ENCODE measurements around the gene MRPL34. TPM values are rescaled to one million over a fixed set of nuclear protein-coding genes. Genes with fewer than 3 reads are reported as not detected.

The MRPL34 gene
- total RNA-seq, 4 donors from 2014 or later = 95.0 to 175 (median 113) TPM

- Histone ChIP-seq H3K9me3 (no peaks in the 10 kb centered on the region), H3K27ac (peak overlapping the region in 3 of 4 donors; percentile 76 to 83 (median 79)), H3K4me1 (peaks cover 0 to 55% (median 30%) of the 10 kb centered on the region in 3 donors), H3K27me3 (peaks cover 28% of the 10 kb centered on the region), H3K36me3 (peaks cover 0 to 23% of the 10 kb centered on the region in 2 donors), H3K4me3 (peak overlapping the region; percentile 74 to 84)
- ATAC-seq = no peak
- WGBS, 2 donors (ENCODE audit: low coverage in 1 of 2) = 48% methylated on average over 5 of the region's 52 CpGs; no CpG with 5 or more reads in 1 of the 2 donors
- no peak for TF ChIP-seq CTCF (IDR thresholded peaks at IDR 0.05)
- TF ChIP-seq EP300 (IDR thresholded peaks at IDR 0.05) = no peak
- no peak for TF ChIP-seq POLR2A (IDR thresholded peaks at IDR 0.05)
- no peak for TF ChIP-seq POLR2AphosphoS5 (IDR thresholded peaks at IDR 0.05)
Measured at GRCh38 chr19:17333611-17334413, 28.1 kb downstream of the MRPL34 start.

GRCh38 chr19:17334414-17335409, 29.0 kb downstream of the MRPL34 start, which contains the start of gene ANO8:
Gene ANO8, minus strand, starts transcription at chr19:17334855. Its CDS starts 185 bp downstream, at chr19:17334670.
- H3K27ac ChIP-seq = peak within 1 kb of the TSS in 3 of 4 donors; percentile 76 to 83 (median 79)
- peaks cover 19% of the 10 kb centered on the region for H3K27me3 ChIP-seq
- H3K4me1 ChIP-seq = peaks cover 0 to 50% (median 24%) of the 10 kb centered on the region in 3 donors
- no peaks in the 10 kb centered on the region for H3K9me3 ChIP-seq
- H3K36me3 ChIP-seq = peaks cover 0 to 26% of the 10 kb centered on the region in 2 donors
- ATAC-seq = peak; percentile 84
- H3K4me3 ChIP-seq = peak within 1 kb of the TSS; percentile 74 to 84
- WGBS, 2 donors (ENCODE audit: low coverage in 1 of 2) = 5 to 14% methylated on average over 4 to 16 of the region's 86 CpGs
- no peak for TF ChIP-seq EP300 (IDR thresholded peaks at IDR 0.05)
- TF ChIP-seq CTCF (IDR thresholded peaks at IDR 0.05) = peak in 1 of 4 experiments; percentile 10
- TF ChIP-seq POLR2AphosphoS5 (IDR thresholded peaks at IDR 0.05) = peak; percentile 36
- peak in 1 of 2 donors; percentile 6 for TF ChIP-seq POLR2A (IDR thresholded peaks at IDR 0.05)

- ATAC-seq = no peak
Measured at GRCh38 chr19:17335575-17335974, 29.9 kb downstream of the MRPL34 start.

More at GRCh38 chr19:17335575-17335974, 29.9 kb downstream of the MRPL34 start:
- Histone ChIP-seq H3K4me3 (no peak overlapping the region), H3K36me3 (peaks cover 0 to 22% of the 10 kb centered on the region in 2 donors), H3K27ac (peak overlapping the region in 1 of 4 donors; percentile 63), H3K4me1 (peaks cover 0 to 50% (median 24%) of the 10 kb centered on the region in 3 donors), H3K9me3 (no peaks in the 10 kb centered on the region), H3K27me3 (peaks cover 10% of the 10 kb centered on the region)
- 62 to 69% methylated on average over 9 to 10 of the region's 10 CpGs for WGBS, 2 donors (ENCODE audit: low coverage in 1 of 2)
- TF ChIP-seq EP300 (IDR thresholded peaks at IDR 0.05) (no peak), POLR2A (IDR thresholded peaks at IDR 0.05) (no peak), POLR2AphosphoS5 (IDR thresholded peaks at IDR 0.05) (no peak), CTCF (IDR thresholded peaks at IDR 0.05) (no peak)
